K562 (cell line): ENCODE results near the gene PRELID1. TPM values are rescaled to one million over a fixed set of nuclear protein-coding genes. Genes with fewer than 3 reads are reported as not detected.

Source experiments
- CTBP1 ChIP-seq: fragments of 450-650 bp; IDR thresholded peaks from 2 replicates; pipeline ENCODE4 v1.6.1; 2016; ENCODE audit warnings: borderline replicate concordance
- ELF1 ChIP-seq: fragments of 200-800 bp; sonication (Bioruptor generic); IDR thresholded peaks from 2 replicates; pipeline ENCODE4 v1.6.1; 2016; ENCODE audit warnings: missing genetic modification characterization, missing compliant biosample characterization
- FOSL1 ChIP-seq: fragments of 200-800 bp; sonication (Bioruptor generic); conservative IDR thresholded peaks from 2 replicates; pipeline ENCODE4 v1.6.1; 2016; ENCODE audit warnings: missing genetic modification characterization, missing compliant biosample characterization
- HDAC2 ChIP-seq: fragments of 450-650 bp; IDR thresholded peaks from 2 replicates; pipeline ENCODE4 v1.6.1; 2016; ENCODE audit warnings: mild to moderate bottlenecking
- HMG20B ChIP-seq: fragments of 250-450 bp; sonication (Bioruptor Pico); IDR thresholded peaks from 2 replicates; pipeline ENCODE4 v1.5.0; 2021; ENCODE audit warnings: mild to moderate bottlenecking
- JUNB ChIP-seq: fragments of 450-650 bp; formaldehyde crosslinking; conservative IDR thresholded peaks from 2 replicates; pipeline ENCODE4 v1.4.0; 2020; ENCODE audit warnings: mild to moderate bottlenecking
- MED1 ChIP-seq: sonication (generic); formaldehyde crosslinking; IDR thresholded peaks from 2 replicates; pipeline ENCODE4 v1.8.1; 2023; ENCODE audit warnings: missing genetic modification reagents, borderline replicate concordance
- NR3C1 ChIP-seq: sonication (generic); formaldehyde crosslinking; IDR thresholded peaks from 2 replicates; pipeline ENCODE4 v1.8.1; 2022; ENCODE audit warnings: missing genetic modification reagents
- PHF8 ChIP-seq: fragments of 200-600 bp; sonication (generic); IDR thresholded peaks from 2 replicates; pipeline ENCODE4 v1.6.1; 2012; ENCODE audit warnings: mixed run types, mild to moderate bottlenecking, inconsistent platforms, low read length, moderate library complexity, borderline replicate concordance
- PRPF4 ChIP-seq: fragments of 200-400 bp; formaldehyde crosslinking; IDR thresholded peaks from one replicate; pipeline ENCODE4 v1.6.1; 2017; ENCODE audit warnings: low read length, low read depth, mild to moderate bottlenecking; ENCODE audit not compliant: insufficient read depth, poor library complexity, severe bottlenecking
- RERE ChIP-seq: sonication (generic); formaldehyde crosslinking; IDR thresholded peaks from 2 replicates; pipeline ENCODE4 v1.8.0; 2023; ENCODE audit warnings: missing genetic modification reagents, mild to moderate bottlenecking, borderline replicate concordance
- SRSF3 ChIP-seq: fragments of 200-400 bp; formaldehyde crosslinking; IDR thresholded peaks from 2 replicates; pipeline ENCODE4 v1.6.1; 2016; ENCODE audit warnings: mild to moderate bottlenecking, low read length, moderate library complexity; ENCODE audit not compliant: insufficient read depth
- TGIF2 ChIP-seq: sonication (generic); formaldehyde crosslinking; IDR thresholded peaks from 2 replicates; pipeline ENCODE4 v1.8.1; 2022; ENCODE audit warnings: mild to moderate bottlenecking, missing genetic modification reagents, moderate library complexity
- UBTF ChIP-seq, 2 experiments: IDR thresholded peaks; 2 replicates each; pipeline ENCODE4 v1.6.1; 2012; ENCODE audit warnings: improper control_type of control experiment in 2 of 2, low read depth in 2 of 2, low read length in 2 of 2, borderline replicate concordance in 1 of 2
- ZNF408 ChIP-seq: fragments of 250-450 bp; sonication (Bioruptor Pico); IDR thresholded peaks from 2 replicates; pipeline ENCODE4 v1.4.0; 2020; ENCODE audit warnings: low read depth, mild to moderate bottlenecking, moderate library complexity
- ZNF436 ChIP-seq: fragments of 250-450, 450-650 bp; sonication (Bioruptor Pico); formaldehyde crosslinking; IDR thresholded peaks from 2 replicates; pipeline ENCODE4 v1.7.0; 2020; ENCODE audit warnings: mild to moderate bottlenecking
- ZNF830 ChIP-seq: fragments of 250-450 bp; sonication (Bioruptor Pico); IDR thresholded peaks from 2 replicates; pipeline ENCODE4 v1.5.0; 2021; ENCODE audit warnings: mild to moderate bottlenecking
- polyA plus RNA-seq, 8 experiments: library from polyadenylated mRNA; depleted of rRNA in 4 of 8; stranded (reverse) in 5 of 8; unstranded in 3 of 8; fragments of >200 nt; fragmentation: Nextera tagmentation in 2 of 8; fragmentation: Illumina TruSeq in 1 of 8; extraction: Ambion mirVana in 2 of 8; extraction: Trizol in 1 of 8; gene quantifications; 2 replicates each; pipeline versions ENCODE4 v1.2.1 to v1.2.3, GENCODE V29; 2011 to 2014; ENCODE audit warnings: inconsistent platforms in 1 of 8, missing spikeins in 1 of 8
- total RNA-seq, 7 experiments: library from RNA; depleted of rRNA in 6 of 7; stranded (reverse); fragments of >200 nt in 6 of 7; fragmentation: Illumina TruSeq in 2 of 7; extraction: Trizol in 2 of 7; gene quantifications; 2 replicates each; pipeline versions ENCODE4 v1.2.1 to v1.2.3, GENCODE V29; 2011 to 2021; ENCODE audit warnings: low replicate concordance in 1 of 7
- TF ChIP-seq, protein P1 (sequence below): fragments of 450-650 bp; formaldehyde crosslinking; IDR thresholded peaks from 2 replicates; pipeline ENCODE4 v1.4.0; 2020; ENCODE audit warnings: mild to moderate bottlenecking, mixed read lengths

PRELID1 gene
- total and polyA plus RNA-seq, 9 of the 15 experiments (the other 6 are each of a cell fraction or from before 2014, with no cell fraction given): 40.1 to 484 (median 340) TPM

- TF ChIP-seq RERE (CRISPR knock-in tag) (no peak), TGIF2 (CRISPR knock-in tag) (peak; percentile 9; the same call in 1 of the 2 replicates), HMG20B (CRISPR knock-in tag) (no peak), FOSL1 (tag) (peak; percentile 27; the same call in 1 of the 2 replicates), ZNF830 (CRISPR knock-in tag) (no peak), MED1 (CRISPR knock-in tag) (no peak), PHF8 (peak; percentile 74; the same call in 1 of the 2 replicates), PRPF4 (no peak), UBTF (IDR thresholded peaks at IDR 0.05; ENCODE audit: borderline replicate concordance in 1 of 2, low read depth in 2 of 2, low read length in 2 of 2) (no peak), JUNB (CRISPR knock-in tag) (no peak), HDAC2 (peak; percentile 95), NR3C1 (CRISPR knock-in tag) (no peak), ELF1 (tag) (no peak), CTBP1 (0 out of 2 replicates have a peak, but pooled peaks have one; percentile 20), ZNF408 (CRISPR knock-in tag) (no peak), ZNF436 (CRISPR knock-in tag) (no peak), SRSF3 (0 out of 2 replicates have a peak, but pooled peaks have one; percentile 47)
- TF ChIP-seq, protein P1, sequence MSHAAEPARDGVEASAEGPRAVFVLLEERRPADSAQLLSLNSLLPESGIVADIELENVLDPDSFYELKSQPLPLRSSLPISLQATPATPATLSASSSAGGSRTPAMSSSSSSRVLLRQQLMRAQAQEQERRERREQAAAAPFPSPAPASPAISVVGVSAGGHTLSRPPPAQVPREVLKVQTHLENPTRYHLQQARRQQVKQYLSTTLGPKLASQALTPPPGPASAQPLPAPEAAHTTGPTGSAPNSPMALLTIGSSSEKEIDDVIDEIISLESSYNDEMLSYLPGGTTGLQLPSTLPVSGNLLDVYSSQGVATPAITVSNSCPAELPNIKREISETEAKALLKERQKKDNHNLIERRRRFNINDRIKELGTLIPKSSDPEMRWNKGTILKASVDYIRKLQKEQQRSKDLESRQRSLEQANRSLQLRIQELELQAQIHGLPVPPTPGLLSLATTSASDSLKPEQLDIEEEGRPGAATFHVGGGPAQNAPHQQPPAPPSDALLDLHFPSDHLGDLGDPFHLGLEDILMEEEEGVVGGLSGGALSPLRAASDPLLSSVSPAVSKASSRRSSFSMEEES (CRISPR knock-in tag): no peak
Observed at GRCh38 chr5:177311723-177312648, 8.4 kb downstream of the PRELID1 start, which contains the start of gene MXD3 (continued).
